Neuronal stem cell (in vitro differentiated cells): ENCODE results near the gene UBE2E3.
"Not testable (repeated sequence)": the region's sequence is repeated elsewhere in the genome, so short reads cannot be mapped to it uniquely, and the experiment has no call there.

Source experiments
- DNase-seq: peaks from one replicate; pipeline ENCODE4 v3.0.0-alpha.2; 2013; ENCODE audit warnings: low spot score
- H2AFZ ChIP-seq: one replicate; pipeline ENCODE4 v1.6.1; 2013; ENCODE audit warnings: mild to moderate bottlenecking, low read length, inconsistent platforms
- H2AK5ac ChIP-seq: 2 replicates; pipeline ENCODE4 v1.6.1; 2013; ENCODE audit warnings: low read depth, mild to moderate bottlenecking, inconsistent platforms, low read length, moderate library complexity, mixed read lengths
- H2BK120ac ChIP-seq: 2 replicates; pipeline ENCODE4 v1.6.1; 2013; ENCODE audit warnings: low read depth, mild to moderate bottlenecking, inconsistent platforms, low read length, moderate library complexity, mixed read lengths
- H2BK12ac ChIP-seq: one replicate; pipeline ENCODE4 v1.6.1; 2013; ENCODE audit warnings: low read length, inconsistent platforms
- H2BK15ac ChIP-seq: 2 replicates; pipeline ENCODE4 v1.6.1; 2013; ENCODE audit warnings: mild to moderate bottlenecking, low read length, inconsistent platforms, mixed read lengths
- H2BK5ac ChIP-seq: one replicate; pipeline ENCODE4 v1.6.1; 2013; ENCODE audit warnings: inconsistent platforms, mild to moderate bottlenecking, low read length, moderate library complexity
- H3K14ac ChIP-seq: one replicate; pipeline ENCODE4 v1.6.1; 2013; ENCODE audit warnings: low read length, inconsistent platforms
- H3K18ac ChIP-seq: 2 replicates; pipeline ENCODE4 v1.6.1; 2013; ENCODE audit warnings: low read length, inconsistent platforms
- H3K23ac ChIP-seq: 2 replicates; pipeline ENCODE4 v1.6.1; 2013; ENCODE audit warnings: low read depth, mild to moderate bottlenecking, mixed read lengths, low read length, inconsistent platforms; ENCODE audit not compliant: poor library complexity
- H3K27ac ChIP-seq: replicated peaks from 3 replicates; pipeline ENCODE4 v1.5.1; 2013; ENCODE audit warnings: low read length, inconsistent platforms
- H3K27me3 ChIP-seq, 3 experiments: 2 replicates each; pipeline ENCODE4 v1.6.1; 2013; ENCODE audit warnings: low read length in 3 of 3, mild to moderate bottlenecking in 2 of 3, inconsistent platforms in 1 of 3, low read depth in 1 of 3, mixed read lengths in 1 of 3, moderate library complexity in 1 of 3; ENCODE audit not compliant: control insufficient read depth in 3 of 3, insufficient read depth in 3 of 3
- H3K36me3 ChIP-seq, 2 donors: replicated peaks in 1 of 2; 2 replicates each; pipeline ENCODE4 v1.6.1; 2013; ENCODE audit warnings: low read length in 2 of 2; ENCODE audit not compliant: control insufficient read depth in 2 of 2, insufficient read depth in 2 of 2
- H3K4ac ChIP-seq: 2 replicates; pipeline ENCODE4 v1.6.1; 2013; ENCODE audit warnings: inconsistent platforms, mild to moderate bottlenecking, low read length, moderate library complexity
- H3K4me1 ChIP-seq, 2 donors: 1 replicate in 1 of 2; 2 replicates in 1 of 2; pipeline ENCODE4 v1.6.1; 2013; ENCODE audit warnings: low read length in 2 of 2, low read depth in 1 of 2; ENCODE audit not compliant: control insufficient read depth in 2 of 2, insufficient read depth in 1 of 2
- H3K4me2 ChIP-seq: one replicate; pipeline ENCODE4 v1.6.1; 2013; ENCODE audit warnings: mild to moderate bottlenecking, low read length, inconsistent platforms; ENCODE audit not compliant: insufficient read depth, poor library complexity, severe bottlenecking
- H3K4me3 ChIP-seq, 2 donors: 2 replicates each; pipeline ENCODE4 v1.5.1; 2013; ENCODE audit warnings: low read length in 2 of 2, mild to moderate bottlenecking in 2 of 2, inconsistent platforms in 1 of 2, moderate library complexity in 1 of 2
- H3K79me1 ChIP-seq: one replicate; pipeline ENCODE4 v1.6.1; 2013; ENCODE audit warnings: low read depth, mild to moderate bottlenecking, inconsistent platforms, low read length, moderate library complexity
- H3K9ac ChIP-seq: one replicate; pipeline ENCODE4 v1.6.1; 2013; ENCODE audit warnings: mild to moderate bottlenecking, low read depth, low read length, inconsistent platforms; ENCODE audit not compliant: poor library complexity
- H3K9me3 ChIP-seq, 2 donors: replicated peaks in 1 of 2; 2 replicates each; pipeline versions ENCODE3 to v1.6.1; 2013; ENCODE audit warnings: low read length in 2 of 2, mild to moderate bottlenecking in 2 of 2, inconsistent platforms in 1 of 2, low read depth in 1 of 2, mixed read lengths in 1 of 2, moderate library complexity in 1 of 2; ENCODE audit not compliant: control insufficient read depth in 2 of 2, insufficient read depth in 1 of 2
- H4K8ac ChIP-seq: one replicate; pipeline ENCODE4 v1.6.1; 2013; ENCODE audit warnings: low read depth, mild to moderate bottlenecking, inconsistent platforms, low read length, moderate library complexity
- H4K91ac ChIP-seq: one replicate; pipeline ENCODE4 v1.6.1; 2013; ENCODE audit warnings: low read length, low read depth, mild to moderate bottlenecking, inconsistent platforms; ENCODE audit not compliant: poor library complexity
- WGBS, 2 donors: extraction: QIAGEN DNeasy Blood & Tissue Kit; methylation state at CpG; one replicate each; pipeline ENCODE4 v1.1.7; 2013; ENCODE audit warnings: missing lambda C conversion rate in 2 of 2, mixed read lengths in 1 of 2; ENCODE audit not compliant: insufficient read length in 2 of 2, insufficient replicate concordance in 1 of 2; ENCODE audit errors: extremely low coverage in 2 of 2; 5-methylcytosine and 5-hydroxymethylcytosine counted together

Gene UBE2E3

GRCh38 chr2:181036848-181037603 is 56.6 kb downstream of the UBE2E3 start:
- Histone ChIP-seq H3K4me3 (no peak overlapping the region), H3K27ac (no peak overlapping the region), H3K9ac (no peak overlapping the region), H2AK5ac (no peak overlapping the region), H4K91ac (no peak overlapping the region), H3K23ac (no peak overlapping the region), H3K79me1 (no peaks in the 10 kb centered on the region), H3K4ac (no peak overlapping the region), H3K14ac (no peak overlapping the region), H3K18ac (no peak overlapping the region), H2BK120ac (no peak overlapping the region), H3K4me1 (no peaks in the 10 kb centered on the region), H3K36me3 (peaks cover 0 to 5% of the 10 kb centered on the region in 2 donors), H2AFZ (no peak overlapping the region), H2BK5ac (no peak overlapping the region), H3K4me2 (no peak overlapping the region), H2BK15ac (no peak overlapping the region), H2BK12ac (no peak overlapping the region), H3K9me3 (peaks cover 0 to 13% of the 10 kb centered on the region in 2 donors), H4K8ac (no peak overlapping the region), H3K27me3 (no peaks in the 10 kb centered on the region)
- WGBS, 2 donors: no CpG with 5 or more reads among the region's 4 CpGs
- no peak for DNase-seq

GRCh38 chr2:181037922-181038321 is 57.5 kb downstream of the UBE2E3 start:
- Histone ChIP-seq H3K4me3 (no peak overlapping the region), H3K4me1 (no peaks in the 10 kb centered on the region), H3K27ac (no peak overlapping the region), H3K27me3 (no peaks in the 10 kb centered on the region), H3K4ac (no peak overlapping the region), H2BK12ac (no peak overlapping the region), H3K14ac (no peak overlapping the region), H2BK15ac (no peak overlapping the region), H3K23ac (no peak overlapping the region), H3K79me1 (no peaks in the 10 kb centered on the region), H2AFZ (no peak overlapping the region), H3K18ac (no peak overlapping the region), H3K36me3 (peaks cover 0 to 5% of the 10 kb centered on the region in 2 donors), H3K9me3 (peaks cover 0 to 8% of the 10 kb centered on the region in 2 donors), H3K9ac (no peak overlapping the region), H2AK5ac (no peak overlapping the region), H2BK120ac (no peak overlapping the region), H2BK5ac (no peak overlapping the region), H4K91ac (no peak overlapping the region), H4K8ac (no peak overlapping the region), H3K4me2 (no peak overlapping the region)
- DNase-seq: no peak
- WGBS, 2 donors: no CpG with 5 or more reads among the region's 1 CpG

GRCh38 chr2:181038796-181039195 is 58.4 kb downstream of the UBE2E3 start:
- Histone ChIP-seq H2BK120ac (no peak overlapping the region), H2AK5ac (no peak overlapping the region), H3K14ac (no peak overlapping the region), H2BK15ac (no peak overlapping the region), H3K4ac (no peak overlapping the region), H3K4me3 (no peak overlapping the region), H3K18ac (no peak overlapping the region), H3K9me3 (peaks cover 0 to 8% of the 10 kb centered on the region in 2 donors), H3K9ac (no peak overlapping the region), H4K8ac (no peak overlapping the region), H2BK5ac (no peak overlapping the region), H3K23ac (no peak overlapping the region), H3K36me3 (peaks cover 0 to 5% of the 10 kb centered on the region in 2 donors), H4K91ac (no peak overlapping the region), H3K4me2 (no peak overlapping the region), H3K79me1 (no peaks in the 10 kb centered on the region), H3K27ac (no peak overlapping the region), H3K27me3 (no peaks in the 10 kb centered on the region), H3K4me1 (no peaks in the 10 kb centered on the region), H2AFZ (no peak overlapping the region), H2BK12ac (no peak overlapping the region)
- no CpG with 5 or more reads among the region's 4 CpGs for WGBS, 2 donors
- DNase-seq: no peak

GRCh38 chr2:181040839-181041238 is 60.4 kb downstream of the UBE2E3 start:
- H2BK5ac ChIP-seq, H4K8ac ChIP-seq, H3K4me3 ChIP-seq, H3K9ac ChIP-seq, H4K91ac ChIP-seq, H3K14ac ChIP-seq, H2BK120ac ChIP-seq, H2BK12ac ChIP-seq, H3K36me3 ChIP-seq, H2BK15ac ChIP-seq, DNase-seq, H3K79me1 ChIP-seq, H3K4me1 ChIP-seq, H3K27ac ChIP-seq, H3K27me3 ChIP-seq, H3K18ac ChIP-seq, H3K4ac ChIP-seq, H3K4me2 ChIP-seq, H3K23ac ChIP-seq, H2AK5ac ChIP-seq, H3K9me3 ChIP-seq, H2AFZ ChIP-seq: not testable (repeated sequence)
- WGBS, 2 donors: no CpG with 5 or more reads among the region's 11 CpGs
